Keratinocyte (primary cell): ENCODE data around the gene SMCO4. TPM values are rescaled to one million over a fixed set of nuclear protein-coding genes. Genes with fewer than 3 reads are reported as not detected.
A peak's percentile ranks its signal among the peaks of the same experiment; 100 is the strongest.

Experiments
- DNase-seq: peaks from one replicate; pipeline ENCODE4 v3.0.0-alpha.2; 2011; ENCODE audit warnings: low read depth, missing footprints, low spot score
- FAIRE-seq: peaks from 2 replicates; lab custom pipeline; 2011; peaks lifted over from hg19 to GRCh38; lab: Jason Lieb, UNC
- H2AFZ ChIP-seq: 2 replicates; pipeline ENCODE4 v1.6.0; 2012; ENCODE audit warnings: low read length, control low read depth, inconsistent platforms; ENCODE audit not compliant: control insufficient read depth
- H3K27ac ChIP-seq: 2 replicates; pipeline ENCODE4 v1.5.1; 2011; ENCODE audit warnings: low read length; ENCODE audit not compliant: control insufficient read depth, insufficient read depth
- H3K27me3 ChIP-seq: 3 replicates; pipeline ENCODE4 v1.6.0; 2011; ENCODE audit warnings: low read length; ENCODE audit not compliant: control insufficient read depth, insufficient read depth; ENCODE audit errors: extremely low read depth
- H3K36me3 ChIP-seq, 2 experiments: 2 replicates in 1 of 2; 3 replicates in 1 of 2; pipeline ENCODE4 v1.5.1; 2011; ENCODE audit warnings: low read length in 2 of 2, mild to moderate bottlenecking in 1 of 2; ENCODE audit not compliant: control insufficient read depth in 2 of 2, insufficient read depth in 2 of 2; ENCODE audit errors: extremely low read depth in 1 of 2
- H3K4me1 ChIP-seq: 3 replicates; pipeline ENCODE4 v1.5.1; 2011; ENCODE audit warnings: low read length; ENCODE audit not compliant: control insufficient read depth, insufficient read depth; ENCODE audit errors: extremely low read depth
- H3K4me2 ChIP-seq: 3 replicates; pipeline ENCODE4 v1.6.0; 2011; ENCODE audit warnings: low read depth, low read length; ENCODE audit not compliant: control insufficient read depth, insufficient read depth; ENCODE audit errors: extremely low read depth
- H3K4me3 ChIP-seq, 3 experiments: fragments of 200-600 bp in 1 of 3; sonication (generic) in 1 of 3; 2 replicates in 2 of 3; 3 replicates in 1 of 3; pipeline ENCODE4 v1.5.1; 2011 to 2016; ENCODE audit warnings: low read length in 3 of 3, mild to moderate bottlenecking in 3 of 3, control low read depth in 2 of 3, inconsistent platforms in 1 of 3, low read depth in 1 of 3, mixed read lengths in 1 of 3, mixed run types in 1 of 3, moderate library complexity in 1 of 3; ENCODE audit not compliant: control insufficient read depth in 2 of 3, insufficient read depth in 2 of 3; ENCODE audit errors: extremely low read depth in 1 of 3
- H3K79me2 ChIP-seq: 2 replicates; pipeline ENCODE4 v1.6.0; 2012; ENCODE audit warnings: low read length; ENCODE audit not compliant: control insufficient read depth, insufficient read depth
- H3K9ac ChIP-seq: 3 replicates; pipeline ENCODE4 v1.6.0; 2011; ENCODE audit warnings: low read length; ENCODE audit not compliant: control insufficient read depth, insufficient read depth; ENCODE audit errors: extremely low read depth
- H3K9me1 ChIP-seq: 3 replicates; pipeline ENCODE4 v1.6.0; 2011; ENCODE audit warnings: low read length; ENCODE audit not compliant: control insufficient read depth, insufficient read depth; ENCODE audit errors: extremely low read depth
- H3K9me3 ChIP-seq: 2 replicates; pipeline ENCODE4 v1.5.1; 2012; ENCODE audit warnings: low read depth, low read length; ENCODE audit not compliant: control insufficient read depth
- H4K20me1 ChIP-seq: 3 replicates; pipeline ENCODE4 v1.6.0; 2011; ENCODE audit warnings: low read length; ENCODE audit not compliant: control insufficient read depth, insufficient read depth; ENCODE audit errors: extremely low read depth
- CTCF ChIP-seq, 3 experiments: IDR thresholded peaks in 1 of 3; conservative IDR thresholded peaks in 1 of 3; optimal IDR thresholded peaks in 1 of 3; 2 replicates in 2 of 3; 3 replicates in 1 of 3; pipeline versions ENCODE3 to v1.5.1; 2011; ENCODE audit warnings: low read length in 3 of 3, mild to moderate bottlenecking in 3 of 3, moderate library complexity in 2 of 3, control low read depth in 1 of 3, inconsistent platforms in 1 of 3; ENCODE audit not compliant: insufficient read depth in 2 of 3; ENCODE audit errors: extremely low read depth in 1 of 3
- EZH2 ChIP-seq: IDR thresholded peaks from one replicate; pipeline ENCODE4 v1.6.1; 2012; ENCODE audit warnings: inconsistent platforms, mild to moderate bottlenecking, low read length, moderate library complexity
- dilution Hi-C: fragments of 300-500 bp; cut with MboI; formaldehyde crosslinking; loops from one replicate; pipeline ENCODE4 v1.7.0; 2020; ENCODE audit warnings: low sequenced_read_pairs; ENCODE audit not compliant: extremely low pct_ligation_motif_present
- polyA plus RNA-seq, 5 experiments: library from polyadenylated mRNA; depleted of rRNA in 3 of 5; stranded (reverse) in 3 of 5; stranded (forward) in 1 of 5; unstranded in 1 of 5; fragments of >200 nt; gene quantifications; 1 replicate in 1 of 5; 2 replicates in 3 of 5; 3 replicates in 1 of 5; pipeline versions ENCODE4 v1.2.1 to v1.2.3, GENCODE V29; 2011 to 2012; ENCODE audit warnings: missing spikeins in 2 of 5, low read depth in 1 of 5, low replicate concordance in 1 of 5

Gene SMCO4
- polyA plus RNA-seq, 1 donor (not counting 4 experiments of a cell fraction or from before 2014, with no cell fraction given) = 1.5 TPM

- no peaks in the 10 kb centered on the region for H4K20me1 ChIP-seq
- FAIRE-seq (no peak), DNase-seq (no peak)
- H3K9me3 ChIP-seq = no peaks in the 10 kb centered on the region
- no peaks in the 10 kb centered on the region for H3K27me3 ChIP-seq
- no peaks in the 10 kb centered on the region for H3K36me3 ChIP-seq
- TF ChIP-seq CTCF (optimal IDR thresholded peaks at IDR 0.05 in 1 of 3, IDR thresholded peaks at IDR 0.05 in 1 of 3, conservative IDR thresholded peaks at IDR 0.05 in 1 of 3; ENCODE audit: extremely low read depth in 1 of 3, insufficient read depth in 2 of 3, low read length in 3 of 3) = no peak
- TF ChIP-seq EZH2 = no peak
- no peaks in the 10 kb centered on the region for H3K4me1 ChIP-seq
- H3K9me1 ChIP-seq = no peaks in the 10 kb centered on the region
- no peaks in the 10 kb centered on the region for H3K79me2 ChIP-seq
- no peak overlapping the region for H3K4me3 ChIP-seq
- no peak overlapping the region for H3K9ac ChIP-seq
- dilution Hi-C loops = no loop called here
- no peak overlapping the region for H3K27ac ChIP-seq
- H2AFZ ChIP-seq = peak overlapping the region; percentile 1
- no peak overlapping the region for H3K4me2 ChIP-seq
Observed at GRCh38 chr11:93528757-93529645, 14.2 kb downstream of the SMCO4 start.

GRCh38 chr11:93528252-93528651, 14.9 kb downstream of the SMCO4 start:
- Histone ChIP-seq H3K79me2 (no peaks in the 10 kb centered on the region), H3K9me3 (no peaks in the 10 kb centered on the region), H3K27me3 (no peaks in the 10 kb centered on the region), H3K27ac (no peak overlapping the region), H2AFZ (no peak overlapping the region), H3K4me2 (no peak overlapping the region), H4K20me1 (no peaks in the 10 kb centered on the region), H3K36me3 (no peaks in the 10 kb centered on the region), H3K9ac (no peak overlapping the region), H3K9me1 (no peaks in the 10 kb centered on the region), H3K4me3 (no peak overlapping the region), H3K4me1 (no peaks in the 10 kb centered on the region)
- FAIRE-seq = no peak
- TF ChIP-seq EZH2 (no peak), CTCF (optimal IDR thresholded peaks at IDR 0.05 in 1 of 3, IDR thresholded peaks at IDR 0.05 in 1 of 3, conservative IDR thresholded peaks at IDR 0.05 in 1 of 3; ENCODE audit: extremely low read depth in 1 of 3, insufficient read depth in 2 of 3, low read length in 3 of 3) (no peak)
- dilution Hi-C loops = no loop called here
- no peak for DNase-seq
